Measurements from ENCODE around the gene PLCG1. TPM values are rescaled to one million over a fixed set of nuclear protein-coding genes. Genes with fewer than 3 reads are reported as not detected.

Gene PLCG1
- total and polyA plus RNA-seq, 2 experiments from 2014 or later = 27.4 to 206 TPM

DNA sequence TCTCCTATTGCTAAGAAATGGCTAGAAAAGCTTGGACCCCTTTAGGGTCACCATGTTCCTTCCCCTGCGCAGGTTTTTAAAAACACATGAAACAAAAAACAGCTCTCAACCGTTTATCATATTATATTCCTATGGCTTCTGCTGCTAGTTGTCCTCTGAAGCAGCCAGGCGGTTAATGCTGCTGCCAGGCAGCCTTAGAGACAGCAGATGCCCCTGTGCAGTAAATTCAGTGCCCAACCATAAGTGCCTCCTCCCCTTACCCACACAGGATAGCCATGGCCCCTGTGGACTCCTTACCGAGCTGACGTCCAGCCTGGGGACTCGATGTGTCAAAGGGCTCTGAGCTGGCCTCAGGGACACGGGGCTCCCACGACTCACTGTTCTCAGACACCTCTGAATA lies 64.4 kb downstream of the PLCG1 start (continued):
- TF ChIP-seq, protein P1, sequence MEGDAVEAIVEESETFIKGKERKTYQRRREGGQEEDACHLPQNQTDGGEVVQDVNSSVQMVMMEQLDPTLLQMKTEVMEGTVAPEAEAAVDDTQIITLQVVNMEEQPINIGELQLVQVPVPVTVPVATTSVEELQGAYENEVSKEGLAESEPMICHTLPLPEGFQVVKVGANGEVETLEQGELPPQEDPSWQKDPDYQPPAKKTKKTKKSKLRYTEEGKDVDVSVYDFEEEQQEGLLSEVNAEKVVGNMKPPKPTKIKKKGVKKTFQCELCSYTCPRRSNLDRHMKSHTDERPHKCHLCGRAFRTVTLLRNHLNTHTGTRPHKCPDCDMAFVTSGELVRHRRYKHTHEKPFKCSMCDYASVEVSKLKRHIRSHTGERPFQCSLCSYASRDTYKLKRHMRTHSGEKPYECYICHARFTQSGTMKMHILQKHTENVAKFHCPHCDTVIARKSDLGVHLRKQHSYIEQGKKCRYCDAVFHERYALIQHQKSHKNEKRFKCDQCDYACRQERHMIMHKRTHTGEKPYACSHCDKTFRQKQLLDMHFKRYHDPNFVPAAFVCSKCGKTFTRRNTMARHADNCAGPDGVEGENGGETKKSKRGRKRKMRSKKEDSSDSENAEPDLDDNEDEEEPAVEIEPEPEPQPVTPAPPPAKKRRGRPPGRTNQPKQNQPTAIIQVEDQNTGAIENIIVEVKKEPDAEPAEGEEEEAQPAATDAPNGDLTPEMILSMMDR (conservative IDR thresholded peaks at IDR 0.05; ENCODE audit: low read depth in 2 of 2) = no peak
- no peak for TF ChIP-seq ZNF114 (CRISPR knock-in tag; IDR thresholded peaks at IDR 0.05)

DNA sequence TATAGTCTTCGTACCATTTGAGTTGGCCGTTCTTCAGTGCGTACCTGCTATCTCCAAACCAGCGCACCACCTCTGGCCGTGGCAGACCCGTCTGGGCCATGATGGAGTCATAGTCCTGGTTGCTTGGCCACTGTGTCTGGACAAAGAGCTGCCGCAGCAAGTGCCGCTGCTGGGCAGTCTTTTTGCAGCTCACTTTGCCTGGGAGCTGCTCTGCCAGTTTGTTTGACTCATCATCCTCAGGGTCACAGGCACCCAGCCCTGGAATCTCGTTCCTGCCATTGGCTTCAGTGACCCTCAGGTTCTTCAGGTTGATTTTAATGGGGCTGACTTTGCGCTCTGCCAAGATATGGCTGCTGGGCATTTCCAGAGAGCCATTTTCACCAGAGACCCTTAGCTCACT lies 65.1 kb downstream of the PLCG1 start:
- Histone ChIP-seq H3K4me3 (no peak overlapping the region), H3K4me1 (ENCODE audit: insufficient read depth) (no peaks in the 10 kb centered on the region), H3K4me2 (no peak overlapping the region), H3K36me3 (ENCODE audit: insufficient read depth) (no peaks in the 10 kb centered on the region), H4K20me1 (replicated peaks; ENCODE audit: insufficient read depth) (no peaks in the 10 kb centered on the region), H3K9me2 (ENCODE audit: insufficient read depth) (0 out of 2 replicates have a peak, but pooled peaks cover 5% of the 10 kb centered on the region), H3K27ac (ENCODE audit: low read depth) (no peak overlapping the region), H2AFZ (no peak overlapping the region), H3K79me2 (replicated peaks; ENCODE audit: insufficient read depth) (no peaks in the 10 kb centered on the region), H3K27me3 (ENCODE audit: insufficient read depth) (no peaks in the 10 kb centered on the region), H3F3A (replicated peaks; ENCODE audit: low read depth) (no peaks in the 10 kb centered on the region)
- H3K27me3 Mint-ChIP-seq (ENCODE audit: insufficient read depth, low read depth, poor library complexity) = peaks cover 3% of the 10 kb centered on the region
- no peaks in the 10 kb centered on the region for H3K9me3 Mint-ChIP-seq
- no peak overlapping the region for H3K27ac Mint-ChIP-seq
- no peaks in the 10 kb centered on the region for H3K36me3 Mint-ChIP-seq (ENCODE audit: low read depth)
- no peak for DNase-seq (ENCODE audit: low spot score)
- H3K4me1 Mint-ChIP-seq = peaks cover 9% of the 10 kb centered on the region
- no peak for ATAC-seq
- no peak overlapping the region for H3K4me3 Mint-ChIP-seq
- no peak for TF ChIP-seq POLR2AphosphoS5 (IDR thresholded peaks at IDR 0.05; ENCODE audit: low read depth)
- no peak for TF ChIP-seq NANOG (IDR thresholded peaks at IDR 0.05; ENCODE audit: borderline replicate concordance)
- TF ChIP-seq, protein P2, sequence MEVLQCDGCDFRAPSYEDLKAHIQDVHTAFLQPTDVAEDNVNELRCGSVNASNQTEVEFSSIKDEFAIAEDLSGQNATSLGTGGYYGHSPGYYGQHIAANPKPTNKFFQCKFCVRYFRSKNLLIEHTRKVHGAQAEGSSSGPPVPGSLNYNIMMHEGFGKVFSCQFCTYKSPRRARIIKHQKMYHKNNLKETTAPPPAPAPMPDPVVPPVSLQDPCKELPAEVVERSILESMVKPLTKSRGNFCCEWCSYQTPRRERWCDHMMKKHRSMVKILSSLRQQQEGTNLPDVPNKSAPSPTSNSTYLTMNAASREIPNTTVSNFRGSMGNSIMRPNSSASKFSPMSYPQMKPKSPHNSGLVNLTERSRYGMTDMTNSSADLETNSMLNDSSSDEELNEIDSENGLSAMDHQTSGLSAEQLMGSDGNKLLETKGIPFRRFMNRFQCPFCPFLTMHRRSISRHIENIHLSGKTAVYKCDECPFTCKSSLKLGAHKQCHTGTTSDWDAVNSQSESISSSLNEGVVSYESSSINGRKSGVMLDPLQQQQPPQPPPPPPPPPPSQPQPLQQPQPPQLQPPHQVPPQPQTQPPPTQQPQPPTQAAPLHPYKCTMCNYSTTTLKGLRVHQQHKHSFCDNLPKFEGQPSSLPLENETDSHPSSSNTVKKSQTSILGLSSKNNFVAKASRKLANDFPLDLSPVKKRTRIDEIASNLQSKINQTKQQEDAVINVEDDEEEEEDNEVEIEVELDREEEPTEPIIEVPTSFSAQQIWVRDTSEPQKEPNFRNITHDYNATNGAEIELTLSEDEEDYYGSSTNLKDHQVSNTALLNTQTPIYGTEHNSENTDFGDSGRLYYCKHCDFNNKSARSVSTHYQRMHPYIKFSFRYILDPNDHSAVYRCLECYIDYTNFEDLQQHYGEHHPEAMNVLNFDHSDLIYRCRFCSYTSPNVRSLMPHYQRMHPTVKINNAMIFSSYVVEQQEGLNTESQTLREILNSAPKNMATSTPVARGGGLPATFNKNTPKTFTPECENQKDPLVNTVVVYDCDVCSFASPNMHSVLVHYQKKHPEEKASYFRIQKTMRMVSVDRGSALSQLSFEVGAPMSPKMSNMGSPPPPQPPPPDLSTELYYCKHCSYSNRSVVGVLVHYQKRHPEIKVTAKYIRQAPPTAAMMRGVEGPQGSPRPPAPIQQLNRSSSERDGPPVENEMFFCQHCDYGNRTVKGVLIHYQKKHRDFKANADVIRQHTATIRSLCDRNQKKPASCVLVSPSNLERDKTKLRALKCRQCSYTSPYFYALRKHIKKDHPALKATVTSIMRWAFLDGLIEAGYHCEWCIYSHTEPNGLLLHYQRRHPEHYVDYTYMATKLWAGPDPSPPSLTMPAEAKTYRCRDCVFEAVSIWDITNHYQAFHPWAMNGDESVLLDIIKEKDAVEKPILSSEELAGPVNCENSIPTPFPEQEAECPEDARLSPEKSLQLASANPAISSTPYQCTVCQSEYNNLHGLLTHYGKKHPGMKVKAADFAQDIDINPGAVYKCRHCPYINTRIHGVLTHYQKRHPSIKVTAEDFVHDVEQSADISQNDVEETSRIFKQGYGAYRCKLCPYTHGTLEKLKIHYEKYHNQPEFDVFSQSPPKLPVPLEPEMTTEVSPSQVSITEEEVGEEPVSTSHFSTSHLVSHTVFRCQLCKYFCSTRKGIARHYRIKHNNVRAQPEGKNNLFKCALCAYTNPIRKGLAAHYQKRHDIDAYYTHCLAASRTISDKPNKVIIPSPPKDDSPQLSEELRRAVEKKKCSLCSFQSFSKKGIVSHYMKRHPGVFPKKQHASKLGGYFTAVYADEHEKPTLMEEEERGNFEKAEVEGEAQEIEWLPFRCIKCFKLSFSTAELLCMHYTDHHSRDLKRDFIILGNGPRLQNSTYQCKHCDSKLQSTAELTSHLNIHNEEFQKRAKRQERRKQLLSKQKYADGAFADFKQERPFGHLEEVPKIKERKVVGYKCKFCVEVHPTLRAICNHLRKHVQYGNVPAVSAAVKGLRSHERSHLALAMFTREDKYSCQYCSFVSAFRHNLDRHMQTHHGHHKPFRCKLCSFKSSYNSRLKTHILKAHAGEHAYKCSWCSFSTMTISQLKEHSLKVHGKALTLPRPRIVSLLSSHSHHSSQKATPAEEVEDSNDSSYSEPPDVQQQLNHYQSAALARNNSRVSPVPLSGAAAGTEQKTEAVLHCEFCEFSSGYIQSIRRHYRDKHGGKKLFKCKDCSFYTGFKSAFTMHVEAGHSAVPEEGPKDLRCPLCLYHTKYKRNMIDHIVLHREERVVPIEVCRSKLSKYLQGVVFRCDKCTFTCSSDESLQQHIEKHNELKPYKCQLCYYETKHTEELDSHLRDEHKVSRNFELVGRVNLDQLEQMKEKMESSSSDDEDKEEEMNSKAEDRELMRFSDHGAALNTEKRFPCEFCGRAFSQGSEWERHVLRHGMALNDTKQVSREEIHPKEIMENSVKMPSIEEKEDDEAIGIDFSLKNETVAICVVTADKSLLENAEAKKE (CRISPR knock-in tag; IDR thresholded peaks at IDR 0.05) = no peak
- no peak for TF ChIP-seq STAT1 (IDR thresholded peaks at IDR 0.05; ENCODE audit: unreplicated experiment)
- no peak for TF ChIP-seq EZH2phosphoT487 (IDR thresholded peaks at IDR 0.05; ENCODE audit: unreplicated experiment)
- TF ChIP-seq EZH2 (IDR thresholded peaks at IDR 0.05; ENCODE audit: low read depth, unreplicated experiment) = no peak
- TF ChIP-seq ZNF331 (CRISPR knock-in tag; IDR thresholded peaks at IDR 0.05; ENCODE audit: low read depth) = no peak
- TF ChIP-seq JUNB (IDR thresholded peaks at IDR 0.05; ENCODE audit: unreplicated experiment) = no peak
- TF ChIP-seq, protein P1 (conservative IDR thresholded peaks at IDR 0.05; ENCODE audit: low read depth in 2 of 2) = no peak
- TF ChIP-seq ZNF114 (CRISPR knock-in tag; IDR thresholded peaks at IDR 0.05) = no peak
- TF ChIP-seq, protein P3, sequence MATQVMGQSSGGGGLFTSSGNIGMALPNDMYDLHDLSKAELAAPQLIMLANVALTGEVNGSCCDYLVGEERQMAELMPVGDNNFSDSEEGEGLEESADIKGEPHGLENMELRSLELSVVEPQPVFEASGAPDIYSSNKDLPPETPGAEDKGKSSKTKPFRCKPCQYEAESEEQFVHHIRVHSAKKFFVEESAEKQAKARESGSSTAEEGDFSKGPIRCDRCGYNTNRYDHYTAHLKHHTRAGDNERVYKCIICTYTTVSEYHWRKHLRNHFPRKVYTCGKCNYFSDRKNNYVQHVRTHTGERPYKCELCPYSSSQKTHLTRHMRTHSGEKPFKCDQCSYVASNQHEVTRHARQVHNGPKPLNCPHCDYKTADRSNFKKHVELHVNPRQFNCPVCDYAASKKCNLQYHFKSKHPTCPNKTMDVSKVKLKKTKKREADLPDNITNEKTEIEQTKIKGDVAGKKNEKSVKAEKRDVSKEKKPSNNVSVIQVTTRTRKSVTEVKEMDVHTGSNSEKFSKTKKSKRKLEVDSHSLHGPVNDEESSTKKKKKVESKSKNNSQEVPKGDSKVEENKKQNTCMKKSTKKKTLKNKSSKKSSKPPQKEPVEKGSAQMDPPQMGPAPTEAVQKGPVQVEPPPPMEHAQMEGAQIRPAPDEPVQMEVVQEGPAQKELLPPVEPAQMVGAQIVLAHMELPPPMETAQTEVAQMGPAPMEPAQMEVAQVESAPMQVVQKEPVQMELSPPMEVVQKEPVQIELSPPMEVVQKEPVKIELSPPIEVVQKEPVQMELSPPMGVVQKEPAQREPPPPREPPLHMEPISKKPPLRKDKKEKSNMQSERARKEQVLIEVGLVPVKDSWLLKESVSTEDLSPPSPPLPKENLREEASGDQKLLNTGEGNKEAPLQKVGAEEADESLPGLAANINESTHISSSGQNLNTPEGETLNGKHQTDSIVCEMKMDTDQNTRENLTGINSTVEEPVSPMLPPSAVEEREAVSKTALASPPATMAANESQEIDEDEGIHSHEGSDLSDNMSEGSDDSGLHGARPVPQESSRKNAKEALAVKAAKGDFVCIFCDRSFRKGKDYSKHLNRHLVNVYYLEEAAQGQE (IDR thresholded peaks at IDR 0.05; ENCODE audit: unreplicated experiment) = no peak

Measured in GM23338 (cell line).